ENCODE results near the gene ZFP42.

ZFP42 gene

DNA sequence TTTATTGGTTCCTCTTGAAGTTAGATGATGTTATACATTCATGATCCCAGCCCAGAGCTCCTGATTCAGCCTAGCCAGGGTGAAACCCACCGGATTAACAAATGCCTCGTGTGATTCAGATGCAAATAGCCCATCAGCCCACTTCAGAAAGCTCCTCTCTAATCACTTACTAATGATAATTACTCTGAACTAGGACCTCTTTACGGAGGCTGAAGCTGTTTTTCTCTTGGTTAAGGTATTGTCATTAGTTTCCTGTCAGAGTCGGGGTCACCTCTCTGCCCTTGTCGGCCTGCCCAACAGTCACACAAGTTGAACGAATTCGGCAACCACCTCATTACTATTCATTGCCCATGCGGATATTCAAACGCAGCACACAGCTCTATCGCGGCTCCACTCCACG lies 36.6 kb downstream of the ZFP42 start:
- H4K20me1 ChIP-seq (ENCODE audit: insufficient read depth, low read length), result no peaks in the 10 kb centered on the region
- no peak for TF ChIP-seq CTCF (IDR thresholded peaks at IDR 0.05; ENCODE audit: borderline replicate concordance, extremely low read depth, low read length, poor library complexity, severe bottlenecking)
- TF ChIP-seq EZH2 (IDR thresholded peaks at IDR 0.05; ENCODE audit: borderline replicate concordance, low read depth, low read length, severe bottlenecking), result no peak
- H3K79me2 ChIP-seq (ENCODE audit: insufficient read depth, low read length), result no peaks in the 10 kb centered on the region
- no peaks in the 10 kb centered on the region for H3K36me3 ChIP-seq (ENCODE audit: insufficient read depth, low read length)
- no peaks in the 10 kb centered on the region for H3K4me1 ChIP-seq (ENCODE audit: insufficient read depth, low read length)
- H2AFZ ChIP-seq (ENCODE audit: low read depth, low read length), result no peak overlapping the region
- H3K4me2 ChIP-seq (ENCODE audit: insufficient read depth, low read length), result no peak overlapping the region
- H3K9ac ChIP-seq (ENCODE audit: low read depth, low read length), result no peak overlapping the region
- H3K9me3 ChIP-seq (ENCODE audit: insufficient read depth, low read length, severe bottlenecking), result peaks cover 6% of the 10 kb centered on the region
- no peak overlapping the region for H3K4me3 ChIP-seq (ENCODE audit: low read depth in 1 of 2, low read length in 2 of 2)
- H3K27ac ChIP-seq (ENCODE audit: low read length), result no peak overlapping the region
- H3K27me3 ChIP-seq (ENCODE audit: insufficient read depth, low read length, poor library complexity), result no peaks in the 10 kb centered on the region
- ATAC-seq (ENCODE audit: insufficient read depth, low read depth), result no peak
- DNase-seq, result no peak

DNA sequence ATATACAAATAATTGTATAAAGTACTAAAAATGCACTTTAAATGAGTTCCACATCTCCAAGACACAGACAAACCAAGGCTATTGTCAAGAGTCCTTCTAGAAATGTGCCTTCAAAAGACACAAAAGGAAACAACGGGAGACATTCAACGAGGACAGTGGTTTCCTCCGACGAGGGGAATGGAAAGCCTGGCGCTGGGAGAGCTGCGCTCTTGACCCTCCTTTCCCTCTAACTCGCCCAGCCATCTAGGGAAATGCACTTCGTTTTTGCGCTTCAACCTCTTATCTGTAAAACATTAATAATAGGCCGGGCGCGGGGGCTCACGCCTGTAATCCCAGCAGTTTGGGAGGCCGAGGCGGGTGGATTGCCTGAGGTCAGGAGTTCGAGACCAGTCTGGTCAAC lies 37.0 kb downstream of the ZFP42 start:
- no peak for DNase-seq
- ATAC-seq (ENCODE audit: insufficient read depth, low read depth), result no peak

DNA sequence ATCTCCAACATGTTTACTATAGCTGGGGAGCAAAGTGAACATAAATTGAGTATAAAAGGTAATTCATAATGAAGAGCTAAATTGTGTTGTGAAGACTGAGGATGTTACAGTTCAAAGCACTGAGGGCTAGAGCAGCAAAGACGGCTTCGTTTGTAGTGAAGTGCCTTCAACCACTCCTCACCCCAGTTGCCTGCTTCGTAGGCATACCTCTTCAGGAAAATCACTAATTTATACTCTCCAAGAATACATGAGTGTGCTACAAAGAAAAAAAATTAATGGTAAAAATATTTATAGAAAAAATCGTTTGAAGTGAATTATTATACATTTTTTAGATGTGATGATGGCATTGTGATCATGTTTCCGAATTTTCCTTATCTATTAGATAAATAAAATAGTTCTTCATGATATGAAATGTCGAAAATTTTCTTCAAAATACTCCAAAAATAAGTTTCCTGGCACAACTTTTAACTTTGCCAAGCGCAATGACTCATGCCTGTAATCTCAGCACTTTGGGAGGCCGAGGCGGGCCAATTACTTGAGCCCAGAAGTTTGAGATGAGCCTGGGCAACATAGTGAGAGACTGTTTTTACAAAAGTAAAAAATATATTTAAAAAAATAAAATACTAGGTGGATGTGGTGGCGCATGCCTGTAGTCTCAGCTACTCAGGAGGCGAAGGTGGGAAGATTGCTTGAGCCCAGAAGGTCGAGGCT lies 41.6 kb downstream of the ZFP42 start:
- no peak overlapping the region for H2AFZ ChIP-seq (ENCODE audit: low read depth, low read length)
- no peak for ATAC-seq (ENCODE audit: insufficient read depth, low read depth)
- no peaks in the 10 kb centered on the region for H4K20me1 ChIP-seq (ENCODE audit: insufficient read depth, low read length)
- H3K36me3 ChIP-seq (ENCODE audit: insufficient read depth, low read length), result no peaks in the 10 kb centered on the region
- no peaks in the 10 kb centered on the region for H3K9me3 ChIP-seq (ENCODE audit: insufficient read depth, low read length, severe bottlenecking)
- H3K27ac ChIP-seq (ENCODE audit: low read length), result no peak overlapping the region
- H3K4me1 ChIP-seq (ENCODE audit: insufficient read depth, low read length), result no peaks in the 10 kb centered on the region
- TF ChIP-seq CTCF (IDR thresholded peaks at IDR 0.05; ENCODE audit: borderline replicate concordance, extremely low read depth, low read length, poor library complexity, severe bottlenecking), result no peak
- H3K9ac ChIP-seq (ENCODE audit: low read depth, low read length), result no peak overlapping the region
- H3K79me2 ChIP-seq (ENCODE audit: insufficient read depth, low read length), result no peaks in the 10 kb centered on the region
- no peak overlapping the region for H3K4me2 ChIP-seq (ENCODE audit: insufficient read depth, low read length)
- H3K27me3 ChIP-seq (ENCODE audit: insufficient read depth, low read length, poor library complexity), result no peaks in the 10 kb centered on the region
- no peak for DNase-seq
- no peak overlapping the region for H3K4me3 ChIP-seq (ENCODE audit: low read depth in 1 of 2, low read length in 2 of 2)

More for the DNA sequence above, 37.0 kb downstream of the ZFP42 start:
- Histone ChIP-seq H3K79me2 (ENCODE audit: insufficient read depth, low read length) (no peaks in the 10 kb centered on the region), H3K36me3 (ENCODE audit: insufficient read depth, low read length) (no peaks in the 10 kb centered on the region), H3K4me2 (ENCODE audit: insufficient read depth, low read length) (no peak overlapping the region), H2AFZ (ENCODE audit: low read depth, low read length) (no peak overlapping the region), H3K4me3 (ENCODE audit: low read depth in 1 of 2, low read length in 2 of 2) (no peak overlapping the region), H3K27me3 (ENCODE audit: insufficient read depth, low read length, poor library complexity) (no peaks in the 10 kb centered on the region), H3K9ac (ENCODE audit: low read depth, low read length) (no peak overlapping the region), H4K20me1 (ENCODE audit: insufficient read depth, low read length) (no peaks in the 10 kb centered on the region), H3K4me1 (ENCODE audit: insufficient read depth, low read length) (no peaks in the 10 kb centered on the region), H3K27ac (ENCODE audit: low read length) (no peak overlapping the region), H3K9me3 (ENCODE audit: insufficient read depth, low read length, severe bottlenecking) (peaks cover 6% of the 10 kb centered on the region)
- no peak for TF ChIP-seq CTCF (IDR thresholded peaks at IDR 0.05; ENCODE audit: borderline replicate concordance, extremely low read depth, low read length, poor library complexity, severe bottlenecking)
- TF ChIP-seq EZH2 (IDR thresholded peaks at IDR 0.05; ENCODE audit: borderline replicate concordance, low read depth, low read length, severe bottlenecking), result no peak
